ENCODE results near the gene OSBPL6. TPM values are rescaled to one million over a fixed set of nuclear protein-coding genes. Genes with fewer than 3 reads are reported as not detected.
"Not testable (repeated sequence)": the region's sequence is repeated elsewhere in the genome, so short reads cannot be mapped to it uniquely, and the experiment has no call there.

Gene OSBPL6
- total RNA-seq, 1 experiment from 2014 or later = 0.30 TPM

DNA sequence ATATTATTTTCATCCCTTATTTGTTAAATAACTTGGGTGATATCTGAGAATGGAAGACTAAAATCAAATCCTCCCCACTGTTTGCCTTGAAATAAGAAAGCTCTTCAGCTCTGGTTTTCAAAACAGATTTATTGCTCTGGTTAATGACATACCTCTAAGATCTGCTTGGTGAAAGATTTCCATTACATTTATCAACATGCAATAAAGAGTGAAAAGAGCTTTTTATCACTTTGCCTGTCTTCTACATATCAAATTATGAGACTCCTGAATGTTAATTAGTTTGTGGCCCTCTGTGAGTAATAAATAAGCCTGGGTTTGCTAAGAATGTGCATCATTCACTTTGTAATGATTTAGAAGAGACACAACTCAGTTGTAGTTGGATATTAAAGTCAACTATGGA, 140.9 kb downstream of the OSBPL6 start:
- H3K4me3 ChIP-seq (ENCODE audit: low read length) = no peak overlapping the region
- no peak overlapping the region for H3K4me2 ChIP-seq (ENCODE audit: low read depth, low read length, poor library complexity, severe bottlenecking)
- no peaks in the 10 kb centered on the region for H3K27me3 ChIP-seq (ENCODE audit: low read length)
- H3K9ac ChIP-seq (ENCODE audit: low read length) = no peak overlapping the region
- no peak for DNase-seq
- no peaks in the 10 kb centered on the region for H3K36me3 ChIP-seq (ENCODE audit: insufficient read depth, low read length)
- no peaks in the 10 kb centered on the region for H4K20me1 ChIP-seq (ENCODE audit: insufficient read depth, low read depth, low read length)
- no peaks in the 10 kb centered on the region for H3K9me2 ChIP-seq (replicated peaks; ENCODE audit: insufficient read depth, low read length)
- no peaks in the 10 kb centered on the region for H3K79me2 ChIP-seq (ENCODE audit: low read length)
- H3K9me3 ChIP-seq (ENCODE audit: low read length) = no peaks in the 10 kb centered on the region
- H3K27ac ChIP-seq (ENCODE audit: low read length) = no peak overlapping the region
- no peak overlapping the region for H2AFZ ChIP-seq (ENCODE audit: low read length)
- H3K4me1 ChIP-seq (ENCODE audit: low read length) = no peaks in the 10 kb centered on the region

DNA sequence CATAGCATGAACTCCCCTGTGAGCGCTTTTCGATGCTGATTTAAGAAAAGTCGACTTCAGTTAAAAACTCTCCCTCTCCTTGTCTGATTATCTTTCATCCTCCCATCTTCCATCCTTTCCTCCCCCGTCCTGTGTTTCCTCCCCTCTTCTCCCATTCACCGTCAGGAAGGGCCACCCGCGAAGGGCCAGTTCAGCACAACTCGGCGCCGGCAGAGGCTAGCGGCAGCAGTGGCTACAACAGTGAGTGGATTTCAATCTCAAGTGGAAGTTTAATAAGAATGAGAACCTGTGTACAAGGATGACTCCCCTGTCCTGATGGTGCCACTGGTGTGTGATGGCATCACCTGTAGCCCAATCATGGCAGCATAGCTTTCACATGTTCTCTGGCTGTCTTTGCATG, 149.8 kb downstream of the OSBPL6 start:
- Histone ChIP-seq H3K4me3 (ENCODE audit: low read length) (no peak overlapping the region), H3K36me3 (ENCODE audit: insufficient read depth, low read length) (no peaks in the 10 kb centered on the region), H3K9me3 (ENCODE audit: low read length) (no peaks in the 10 kb centered on the region), H3K27ac (ENCODE audit: low read length) (no peak overlapping the region), H3K4me1 (ENCODE audit: low read length) (no peaks in the 10 kb centered on the region), H3K9ac (ENCODE audit: low read length) (no peak overlapping the region), H3K9me2 (replicated peaks; ENCODE audit: insufficient read depth, low read length) (no peaks in the 10 kb centered on the region), H4K20me1 (ENCODE audit: insufficient read depth, low read depth, low read length) (no peaks in the 10 kb centered on the region), H3K4me2 (ENCODE audit: low read depth, low read length, poor library complexity, severe bottlenecking) (no peak overlapping the region), H3K79me2 (ENCODE audit: low read length) (no peaks in the 10 kb centered on the region), H2AFZ (ENCODE audit: low read length) (no peak overlapping the region), H3K27me3 (ENCODE audit: low read length) (no peaks in the 10 kb centered on the region)
- no peak for DNase-seq

- DNase-seq = no peak
- Histone ChIP-seq H3K9ac (ENCODE audit: low read length) (no peak overlapping the region), H3K9me3 (ENCODE audit: low read length) (no peaks in the 10 kb centered on the region), H3K4me2 (ENCODE audit: low read depth, low read length, poor library complexity, severe bottlenecking) (no peak overlapping the region), H3K27ac (ENCODE audit: low read length) (no peak overlapping the region), H3K36me3 (ENCODE audit: insufficient read depth, low read length) (no peaks in the 10 kb centered on the region), H3K79me2 (ENCODE audit: low read length) (no peaks in the 10 kb centered on the region), H4K20me1 (ENCODE audit: insufficient read depth, low read depth, low read length) (no peaks in the 10 kb centered on the region), H3K27me3 (ENCODE audit: low read length) (no peaks in the 10 kb centered on the region), H3K9me2 (replicated peaks; ENCODE audit: insufficient read depth, low read length) (no peaks in the 10 kb centered on the region), H2AFZ (ENCODE audit: low read length) (no peak overlapping the region), H3K4me1 (ENCODE audit: low read length) (no peaks in the 10 kb centered on the region), H3K4me3 (ENCODE audit: low read length) (no peak overlapping the region)
Measured at GRCh38 chr2:178345951-178346350, 151.6 kb downstream of the OSBPL6 start.

GRCh38 chr2:178350051-178350450, 155.7 kb downstream of the OSBPL6 start:
- no peak overlapping the region for H3K27ac ChIP-seq (ENCODE audit: low read length)
- no peaks in the 10 kb centered on the region for H3K36me3 ChIP-seq (ENCODE audit: insufficient read depth, low read length)
- H3K9me3 ChIP-seq (ENCODE audit: low read length) = no peaks in the 10 kb centered on the region

DNA sequence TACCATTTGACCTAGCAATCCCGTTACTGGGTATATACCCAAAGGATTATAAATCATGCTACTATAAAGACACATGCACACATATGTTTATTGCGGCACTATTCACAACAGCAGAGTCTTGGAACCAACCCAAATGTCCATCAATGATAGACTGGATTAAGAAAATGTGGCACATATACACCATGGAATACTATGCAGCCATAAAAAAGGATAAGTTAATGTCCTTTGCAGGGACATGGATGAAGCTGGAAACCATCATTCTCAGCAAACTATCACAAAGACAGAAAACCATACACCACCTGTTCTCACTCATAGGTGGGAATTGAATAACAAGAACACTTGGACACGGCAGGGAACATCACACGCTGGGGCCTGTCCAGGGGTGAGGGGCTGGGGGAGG, 163.4 kb downstream of the OSBPL6 start:
- DNase-seq; H3K9ac ChIP-seq (ENCODE audit: low read length); H3K4me3 ChIP-seq (ENCODE audit: low read length); H3K36me3 ChIP-seq (ENCODE audit: insufficient read depth, low read length); H4K20me1 ChIP-seq (ENCODE audit: insufficient read depth, low read depth, low read length); H3K4me2 ChIP-seq (ENCODE audit: low read depth, low read length, poor library complexity, severe bottlenecking); H3K4me1 ChIP-seq (ENCODE audit: low read length); H3K9me3 ChIP-seq (ENCODE audit: low read length); H3K9me2 ChIP-seq (replicated peaks; ENCODE audit: insufficient read depth, low read length); H3K79me2 ChIP-seq (ENCODE audit: low read length); H3K27me3 ChIP-seq (ENCODE audit: low read length); H3K27ac ChIP-seq (ENCODE audit: low read length); H2AFZ ChIP-seq (ENCODE audit: low read length): not testable (repeated sequence)

More at GRCh38 chr2:178350051-178350450, 155.7 kb downstream of the OSBPL6 start:
- no peak overlapping the region for H3K4me3 ChIP-seq (ENCODE audit: low read length)
- no peaks in the 10 kb centered on the region for H3K27me3 ChIP-seq (ENCODE audit: low read length)
- no peaks in the 10 kb centered on the region for H3K4me1 ChIP-seq (ENCODE audit: low read length)
- no peak overlapping the region for H2AFZ ChIP-seq (ENCODE audit: low read length)
- no peak overlapping the region for H3K4me2 ChIP-seq (ENCODE audit: low read depth, low read length, poor library complexity, severe bottlenecking)
- DNase-seq = no peak
- no peaks in the 10 kb centered on the region for H4K20me1 ChIP-seq (ENCODE audit: insufficient read depth, low read depth, low read length)
- H3K9me2 ChIP-seq (replicated peaks; ENCODE audit: insufficient read depth, low read length) = no peaks in the 10 kb centered on the region
- H3K9ac ChIP-seq (ENCODE audit: low read length) = no peak overlapping the region
- no peaks in the 10 kb centered on the region for H3K79me2 ChIP-seq (ENCODE audit: low read length)

DNA sequence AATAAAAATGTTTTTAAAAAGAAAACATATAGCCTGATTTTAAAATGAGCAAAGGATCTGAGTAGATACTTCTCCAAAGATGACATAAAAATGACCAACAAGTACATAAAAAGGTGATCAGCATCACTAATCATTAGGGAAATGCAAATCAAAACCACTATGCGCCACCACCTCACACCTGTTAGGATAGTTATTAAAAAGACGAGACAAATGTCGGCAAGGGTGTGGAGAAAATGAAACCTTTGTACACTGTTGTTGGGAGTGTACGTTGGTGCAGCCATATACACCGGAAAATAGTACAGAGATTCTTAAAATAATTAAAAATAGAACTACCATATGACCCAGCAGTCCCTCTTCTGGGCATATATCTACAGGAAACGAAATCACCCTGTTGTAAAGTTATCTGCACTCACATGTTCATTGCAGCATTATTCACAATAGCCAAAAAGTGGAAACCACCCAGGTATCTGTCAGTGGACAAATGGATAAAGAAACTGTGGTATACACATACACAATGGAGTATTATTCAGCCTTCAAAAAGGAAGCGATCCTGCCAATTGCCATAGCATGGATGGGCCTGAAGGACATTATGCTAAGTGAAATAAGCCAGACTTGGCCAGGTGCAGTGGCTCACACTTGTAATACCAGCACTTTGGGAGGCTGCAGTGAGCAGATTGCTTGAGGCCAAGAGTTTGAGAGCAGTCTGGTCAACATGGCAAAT, 165.0 kb downstream of the OSBPL6 start:
- Histone ChIP-seq H3K4me3 (ENCODE audit: low read length) (no peak overlapping the region), H4K20me1 (ENCODE audit: insufficient read depth, low read depth, low read length) (no peaks in the 10 kb centered on the region), H3K9ac (ENCODE audit: low read length) (no peak overlapping the region), H3K4me2 (ENCODE audit: low read depth, low read length, poor library complexity, severe bottlenecking) (no peak overlapping the region), H3K9me2 (replicated peaks; ENCODE audit: insufficient read depth, low read length) (no peaks in the 10 kb centered on the region), H3K4me1 (ENCODE audit: low read length) (peaks cover 5% of the 10 kb centered on the region; the same call in 1 of the 2 replicates), H2AFZ (ENCODE audit: low read length) (no peak overlapping the region), H3K79me2 (ENCODE audit: low read length) (no peaks in the 10 kb centered on the region), H3K9me3 (ENCODE audit: low read length) (no peaks in the 10 kb centered on the region), H3K36me3 (ENCODE audit: insufficient read depth, low read length) (no peaks in the 10 kb centered on the region), H3K27me3 (ENCODE audit: low read length) (no peaks in the 10 kb centered on the region), H3K27ac (ENCODE audit: low read length) (no peak overlapping the region)
- DNase-seq = no peak

DNA sequence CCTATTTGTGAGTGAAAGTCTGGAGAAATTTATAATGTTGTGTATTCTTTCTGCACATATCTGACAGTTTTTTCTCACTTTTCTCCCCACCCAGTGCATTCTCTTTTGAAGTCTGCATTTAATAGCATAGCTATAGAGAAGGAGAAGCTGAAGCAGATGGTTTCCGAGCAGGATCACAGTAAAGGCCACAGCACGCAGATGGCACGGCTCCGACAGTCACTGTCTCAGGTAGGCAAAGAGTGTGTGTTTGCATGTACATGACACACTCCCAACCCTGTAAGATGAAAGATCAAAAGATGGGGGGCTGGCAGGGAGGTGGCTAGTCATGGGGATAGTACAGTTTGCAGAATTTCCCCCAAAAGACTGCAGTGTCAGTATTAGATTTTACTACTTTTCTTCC, 167.3 kb downstream of the OSBPL6 start:
- H3K36me3 ChIP-seq (ENCODE audit: insufficient read depth, low read length) = no peaks in the 10 kb centered on the region
- H2AFZ ChIP-seq (ENCODE audit: low read length) = no peak overlapping the region
- H3K4me1 ChIP-seq (ENCODE audit: low read length) = peaks cover 5% of the 10 kb centered on the region; the same call in 1 of the 2 replicates
- no peaks in the 10 kb centered on the region for H3K27me3 ChIP-seq (ENCODE audit: low read length)
- no peak overlapping the region for H3K9ac ChIP-seq (ENCODE audit: low read length)
- DNase-seq = no peak
- H3K9me2 ChIP-seq (replicated peaks; ENCODE audit: insufficient read depth, low read length) = no peaks in the 10 kb centered on the region
- no peaks in the 10 kb centered on the region for H4K20me1 ChIP-seq (ENCODE audit: insufficient read depth, low read depth, low read length)
- H3K79me2 ChIP-seq (ENCODE audit: low read length) = no peaks in the 10 kb centered on the region
- H3K4me3 ChIP-seq (ENCODE audit: low read length) = no peak overlapping the region
- no peak overlapping the region for H3K4me2 ChIP-seq (ENCODE audit: low read depth, low read length, poor library complexity, severe bottlenecking)
- H3K9me3 ChIP-seq (ENCODE audit: low read length) = no peaks in the 10 kb centered on the region
- H3K27ac ChIP-seq (ENCODE audit: low read length) = no peak overlapping the region

DNA sequence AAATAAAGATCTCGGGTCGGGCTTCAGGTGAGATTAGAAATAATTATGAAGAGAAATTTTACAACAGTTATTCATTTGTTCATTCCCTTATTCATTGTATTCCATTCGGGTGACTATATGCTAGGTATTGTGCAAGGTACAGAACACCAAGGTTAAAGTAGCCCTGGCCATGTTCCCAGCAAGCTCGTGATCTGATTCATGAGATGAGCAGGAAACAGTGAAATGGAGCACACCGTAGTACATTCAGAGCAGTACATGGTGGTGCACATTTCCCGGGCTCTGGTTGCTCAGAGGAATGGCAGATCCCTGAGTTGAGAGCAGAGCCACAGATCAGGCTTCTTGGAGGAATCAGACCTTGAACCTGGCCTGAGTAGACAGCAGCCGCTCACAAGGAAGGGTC, 168.9 kb downstream of the OSBPL6 start:
- Histone ChIP-seq H3K4me3 (ENCODE audit: low read length) (no peak overlapping the region), H3K4me1 (ENCODE audit: low read length) (peaks cover 5% of the 10 kb centered on the region; the same call in 1 of the 2 replicates), H2AFZ (ENCODE audit: low read length) (no peak overlapping the region), H3K9me2 (replicated peaks; ENCODE audit: insufficient read depth, low read length) (no peaks in the 10 kb centered on the region), H3K79me2 (ENCODE audit: low read length) (no peaks in the 10 kb centered on the region), H3K9ac (ENCODE audit: low read length) (no peak overlapping the region), H3K36me3 (ENCODE audit: insufficient read depth, low read length) (no peaks in the 10 kb centered on the region), H3K27me3 (ENCODE audit: low read length) (no peaks in the 10 kb centered on the region), H3K9me3 (ENCODE audit: low read length) (no peaks in the 10 kb centered on the region), H3K27ac (ENCODE audit: low read length) (no peak overlapping the region), H4K20me1 (ENCODE audit: insufficient read depth, low read depth, low read length) (no peaks in the 10 kb centered on the region), H3K4me2 (ENCODE audit: low read depth, low read length, poor library complexity, severe bottlenecking) (no peak overlapping the region)
- no peak for DNase-seq

Measured in Karpas-422 (cell line).